Measurements from ENCODE around the gene SALL1.

DNA sequence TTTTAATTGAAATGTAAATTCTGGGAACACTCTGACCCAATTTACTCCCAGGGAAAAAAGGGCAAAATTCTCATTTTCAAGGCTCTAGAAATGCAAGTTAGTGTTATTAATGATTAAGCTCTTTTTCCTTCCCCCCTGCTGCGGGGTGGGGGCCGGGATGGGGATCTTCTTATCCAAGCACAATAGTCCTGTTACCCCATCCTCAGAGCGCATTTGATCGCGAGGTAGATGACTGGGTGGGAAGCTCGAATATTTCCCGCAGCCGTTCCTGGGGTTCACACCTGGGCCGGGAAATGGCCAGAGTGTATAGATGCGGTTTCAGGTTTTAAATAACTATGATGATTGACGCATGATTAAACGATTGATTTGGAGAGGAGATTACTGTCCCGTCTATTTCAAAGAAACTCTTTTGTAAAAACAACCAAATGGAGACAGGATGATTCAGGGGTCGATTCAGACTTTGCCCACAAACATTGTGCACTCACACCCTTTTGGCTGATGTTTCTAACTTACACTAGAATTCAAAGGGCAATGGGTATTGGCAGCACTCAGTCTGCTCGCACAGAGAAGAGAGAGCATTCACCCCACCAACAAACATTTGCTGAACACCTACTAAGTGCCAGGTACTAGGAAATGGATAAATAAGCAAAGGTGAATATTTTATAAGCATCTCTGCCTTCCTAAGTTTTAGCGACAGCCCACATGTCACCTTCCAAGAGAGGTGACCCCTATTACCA is 55.0 kb downstream of the SALL1 start:
- TF ChIP-seq, protein P1, sequence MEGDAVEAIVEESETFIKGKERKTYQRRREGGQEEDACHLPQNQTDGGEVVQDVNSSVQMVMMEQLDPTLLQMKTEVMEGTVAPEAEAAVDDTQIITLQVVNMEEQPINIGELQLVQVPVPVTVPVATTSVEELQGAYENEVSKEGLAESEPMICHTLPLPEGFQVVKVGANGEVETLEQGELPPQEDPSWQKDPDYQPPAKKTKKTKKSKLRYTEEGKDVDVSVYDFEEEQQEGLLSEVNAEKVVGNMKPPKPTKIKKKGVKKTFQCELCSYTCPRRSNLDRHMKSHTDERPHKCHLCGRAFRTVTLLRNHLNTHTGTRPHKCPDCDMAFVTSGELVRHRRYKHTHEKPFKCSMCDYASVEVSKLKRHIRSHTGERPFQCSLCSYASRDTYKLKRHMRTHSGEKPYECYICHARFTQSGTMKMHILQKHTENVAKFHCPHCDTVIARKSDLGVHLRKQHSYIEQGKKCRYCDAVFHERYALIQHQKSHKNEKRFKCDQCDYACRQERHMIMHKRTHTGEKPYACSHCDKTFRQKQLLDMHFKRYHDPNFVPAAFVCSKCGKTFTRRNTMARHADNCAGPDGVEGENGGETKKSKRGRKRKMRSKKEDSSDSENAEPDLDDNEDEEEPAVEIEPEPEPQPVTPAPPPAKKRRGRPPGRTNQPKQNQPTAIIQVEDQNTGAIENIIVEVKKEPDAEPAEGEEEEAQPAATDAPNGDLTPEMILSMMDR (IDR thresholded peaks at IDR 0.05; ENCODE audit: low read depth, low read length) = no peak
- TF ChIP-seq POLR2A (IDR thresholded peaks at IDR 0.05; ENCODE audit: extremely low read depth, insufficient read length) = no peak
